GM23338 (cell line): ENCODE results near the gene SLC43A3. TPM values are rescaled to one million over a fixed set of nuclear protein-coding genes. Genes with fewer than 3 reads are reported as not detected.

Source experiments
- ATAC-seq: fragments of 200-7000 bp; cut with Tn5 transposase; 3 replicates; pipeline ENCODE4 v1.9.1; 2020
- DNase-seq: peaks from one replicate; pipeline ENCODE4 v3.0.0-alpha.2; 2015; ENCODE audit warnings: low spot score
- H2AFZ ChIP-seq: fragments of 200-600 bp; sonication (generic); 2 replicates; pipeline ENCODE4 v1.8.0; 2016; ENCODE audit warnings: antibody characterized with exemption, mild to moderate bottlenecking, moderate library complexity
- H3F3A ChIP-seq: fragments of 200-600 bp; sonication (generic); replicated peaks from 2 replicates; pipeline ENCODE4 v1.8.0; 2017; ENCODE audit warnings: antibody characterized with exemption, mixed run types, low read depth
- H3K27ac ChIP-seq: fragments of 200-600 bp; sonication (generic); 2 replicates; pipeline ENCODE4 v1.6.1; 2016; ENCODE audit warnings: low read depth
- H3K27me3 ChIP-seq: fragments of 200-600 bp; sonication (generic); 2 replicates; pipeline ENCODE4 v1.8.0; 2016; ENCODE audit warnings: mild to moderate bottlenecking, mixed run types, moderate library complexity; ENCODE audit not compliant: insufficient read depth
- H3K36me3 ChIP-seq: fragments of 200-600 bp; sonication (generic); 2 replicates; pipeline ENCODE4 v1.8.0; 2016; ENCODE audit warnings: mild to moderate bottlenecking; ENCODE audit not compliant: insufficient read depth
- H3K4me1 ChIP-seq: fragments of 200-600 bp; sonication (generic); 2 replicates; pipeline ENCODE4 v1.8.0; 2016; ENCODE audit warnings: mild to moderate bottlenecking, moderate library complexity; ENCODE audit not compliant: insufficient read depth
- H3K4me2 ChIP-seq: fragments of 200-600 bp; sonication (generic); 2 replicates; pipeline ENCODE4 v1.7.1; 2017; ENCODE audit warnings: mixed run types
- H3K4me3 ChIP-seq: fragments of 200-600 bp; sonication (generic); 2 replicates; pipeline ENCODE4 v1.6.1; 2016; ENCODE audit warnings: mixed run types
- H3K79me2 ChIP-seq: fragments of 200-600 bp; sonication (generic); replicated peaks from 2 replicates; pipeline ENCODE4 v1.8.0; 2017; ENCODE audit warnings: mild to moderate bottlenecking; ENCODE audit not compliant: insufficient read depth
- H3K9me2 ChIP-seq: fragments of 200-600 bp; sonication (generic); 2 replicates; pipeline ENCODE4 v1.8.0; 2017; ENCODE audit not compliant: insufficient read depth
- H4K20me1 ChIP-seq: fragments of 200-600 bp; sonication (generic); replicated peaks from 2 replicates; pipeline ENCODE4 v1.8.0; 2017; ENCODE audit warnings: mild to moderate bottlenecking; ENCODE audit not compliant: insufficient read depth
- H3K27ac Mint-ChIP-seq: 2 replicates; pipeline ENCODE4 v1.8.0; 2020; ENCODE audit warnings: inconsistent platforms, mild to moderate bottlenecking, moderate library complexity, mixed read lengths
- H3K27me3 Mint-ChIP-seq: 3 replicates; pipeline ENCODE4 v1.8.0; 2022; ENCODE audit warnings: low read depth, mild to moderate bottlenecking, moderate library complexity, mixed read lengths, inconsistent platforms; ENCODE audit not compliant: insufficient read depth, poor library complexity
- H3K36me3 Mint-ChIP-seq: 3 replicates; pipeline ENCODE4 v1.8.0; 2021; ENCODE audit warnings: low read depth, mild to moderate bottlenecking, inconsistent platforms, moderate library complexity, mixed read lengths
- H3K4me1 Mint-ChIP-seq: 3 replicates; pipeline ENCODE4 v1.8.0; 2020; ENCODE audit warnings: mild to moderate bottlenecking, inconsistent platforms, mixed read lengths
- H3K4me3 Mint-ChIP-seq: 3 replicates; pipeline ENCODE4 v1.8.0; 2021; ENCODE audit warnings: moderate library complexity, mild to moderate bottlenecking, inconsistent platforms, mixed read lengths
- H3K9me3 Mint-ChIP-seq: 3 replicates; pipeline ENCODE4 v1.8.0; 2020; ENCODE audit warnings: moderate library complexity, mild to moderate bottlenecking, inconsistent platforms, mixed read lengths
- CREB1 ChIP-seq: fragments of 250-450 bp; sonication (Bioruptor Pico); IDR thresholded peaks from 2 replicates; pipeline ENCODE4 v1.5.0; 2020; ENCODE audit warnings: low read depth, mild to moderate bottlenecking, moderate library complexity
- CTCF ChIP-seq, 2 experiments: fragments of 200-600 bp in 1 of 2; sonication (generic) in 1 of 2; conservative IDR thresholded peaks; 2 replicates each; pipeline versions ENCODE4 v1.5.1 to v1.6.1; 2016 to 2017; ENCODE audit warnings: antibody characterized with exemption in 2 of 2, low read depth in 2 of 2, mild to moderate bottlenecking in 2 of 2, moderate library complexity in 1 of 2
- ETS1 ChIP-seq: IDR thresholded peaks from 2 replicates; pipeline ENCODE4 v1.6.1; 2016; ENCODE audit warnings: antibody characterized with exemption
- REST ChIP-seq: IDR thresholded peaks from one replicate; pipeline ENCODE4 v1.6.1; 2018; ENCODE audit warnings: antibody characterized with exemption; ENCODE audit not compliant: unreplicated experiment
- STAT1 ChIP-seq: IDR thresholded peaks from one replicate; pipeline ENCODE4 v1.6.1; 2016; ENCODE audit warnings: antibody characterized with exemption; ENCODE audit not compliant: unreplicated experiment
- ZNF114 ChIP-seq: fragments of 250-450 bp; sonication (Bioruptor Pico); IDR thresholded peaks from 2 replicates; pipeline ENCODE4 v1.5.0; 2020; ENCODE audit warnings: mild to moderate bottlenecking, moderate library complexity
- ZNF462 ChIP-seq: fragments of 250-450 bp; sonication (Bioruptor Pico); IDR thresholded peaks from 2 replicates; pipeline ENCODE4 v1.5.0; 2020; ENCODE audit warnings: mild to moderate bottlenecking, moderate library complexity
- polyA plus RNA-seq: library from polyadenylated mRNA; unstranded; fragments of >200 nt; fragmentation: Nextera tagmentation; extraction: Ambion mirVana; gene quantifications from 2 replicates; pipeline ENCODE4 v1.2.1, GENCODE V29; 2016
- total RNA-seq: library from RNA; depleted of rRNA; stranded (reverse); fragments of >200 nt; shearing (Covaris generic); gene quantifications from 2 replicates; pipeline ENCODE4 v1.2.3, GENCODE V29; 2014

The SLC43A3 gene
- total and polyA plus RNA-seq, 2 experiments from 2014 or later, result 14.3 to 24.8 TPM

GRCh38 chr11:57397394-57397990 lies 29.4 kb downstream of the SLC43A3 start:
- Mint-ChIP-seq H3K9me3 (no peaks in the 10 kb centered on the region), H3K4me1 (no peaks in the 10 kb centered on the region), H3K36me3 (no peaks in the 10 kb centered on the region), H3K27me3 (no peaks in the 10 kb centered on the region), H3K27ac (no peak overlapping the region), H3K4me3 (no peak overlapping the region)
- Histone ChIP-seq H3K4me1 (no peaks in the 10 kb centered on the region), H3K79me2 (no peaks in the 10 kb centered on the region), H3K27me3 (no peaks in the 10 kb centered on the region), H3K27ac (no peak overlapping the region), H3K4me2 (no peak overlapping the region), H3F3A (no peaks in the 10 kb centered on the region), H4K20me1 (no peaks in the 10 kb centered on the region), H3K36me3 (no peaks in the 10 kb centered on the region), H3K4me3 (no peak overlapping the region), H2AFZ (no peak overlapping the region), H3K9me2 (peaks cover 5% of the 10 kb centered on the region)
- no peak for DNase-seq
- ATAC-seq, result no peak
- TF ChIP-seq STAT1 (no peak), CTCF (conservative IDR thresholded peaks at IDR 0.05; ENCODE audit: low read depth in 2 of 2) (no peak), CREB1 (CRISPR knock-in tag) (no peak)

- Histone ChIP-seq H3F3A (no peaks in the 10 kb centered on the region), H3K36me3 (no peaks in the 10 kb centered on the region), H3K79me2 (no peaks in the 10 kb centered on the region), H3K27ac (no peak overlapping the region), H3K9me2 (peaks cover 5% of the 10 kb centered on the region), H4K20me1 (no peaks in the 10 kb centered on the region), H3K4me1 (no peaks in the 10 kb centered on the region), H3K4me3 (no peak overlapping the region), H2AFZ (no peak overlapping the region), H3K27me3 (no peaks in the 10 kb centered on the region), H3K4me2 (no peak overlapping the region)
- no peak overlapping the region for H3K4me3 Mint-ChIP-seq
- H3K27ac Mint-ChIP-seq, result no peak overlapping the region
- no peaks in the 10 kb centered on the region for H3K9me3 Mint-ChIP-seq
- DNase-seq, result no peak
- H3K4me1 Mint-ChIP-seq, result no peaks in the 10 kb centered on the region
- H3K27me3 Mint-ChIP-seq, result no peaks in the 10 kb centered on the region
- ATAC-seq, result no peak
- no peaks in the 10 kb centered on the region for H3K36me3 Mint-ChIP-seq
- TF ChIP-seq ETS1, result no peak
- no peak for TF ChIP-seq ZNF462 (CRISPR knock-in tag)
- TF ChIP-seq REST, result no peak
- no peak for TF ChIP-seq ZNF114 (CRISPR knock-in tag)
These were observed 30.2 kb downstream of the SLC43A3 start for GRCh38 chr11:57396744-57397143.
